ENCODE data around the gene PARM1. TPM values are rescaled to one million over a fixed set of nuclear protein-coding genes. Genes with fewer than 3 reads are reported as not detected.

Gene PARM1
- total and polyA plus RNA-seq, 9 of the 15 experiments (the other 6 are each of a cell fraction or from before 2014, with no cell fraction given) = 0.07 TPM; not detected in 8

DNA sequence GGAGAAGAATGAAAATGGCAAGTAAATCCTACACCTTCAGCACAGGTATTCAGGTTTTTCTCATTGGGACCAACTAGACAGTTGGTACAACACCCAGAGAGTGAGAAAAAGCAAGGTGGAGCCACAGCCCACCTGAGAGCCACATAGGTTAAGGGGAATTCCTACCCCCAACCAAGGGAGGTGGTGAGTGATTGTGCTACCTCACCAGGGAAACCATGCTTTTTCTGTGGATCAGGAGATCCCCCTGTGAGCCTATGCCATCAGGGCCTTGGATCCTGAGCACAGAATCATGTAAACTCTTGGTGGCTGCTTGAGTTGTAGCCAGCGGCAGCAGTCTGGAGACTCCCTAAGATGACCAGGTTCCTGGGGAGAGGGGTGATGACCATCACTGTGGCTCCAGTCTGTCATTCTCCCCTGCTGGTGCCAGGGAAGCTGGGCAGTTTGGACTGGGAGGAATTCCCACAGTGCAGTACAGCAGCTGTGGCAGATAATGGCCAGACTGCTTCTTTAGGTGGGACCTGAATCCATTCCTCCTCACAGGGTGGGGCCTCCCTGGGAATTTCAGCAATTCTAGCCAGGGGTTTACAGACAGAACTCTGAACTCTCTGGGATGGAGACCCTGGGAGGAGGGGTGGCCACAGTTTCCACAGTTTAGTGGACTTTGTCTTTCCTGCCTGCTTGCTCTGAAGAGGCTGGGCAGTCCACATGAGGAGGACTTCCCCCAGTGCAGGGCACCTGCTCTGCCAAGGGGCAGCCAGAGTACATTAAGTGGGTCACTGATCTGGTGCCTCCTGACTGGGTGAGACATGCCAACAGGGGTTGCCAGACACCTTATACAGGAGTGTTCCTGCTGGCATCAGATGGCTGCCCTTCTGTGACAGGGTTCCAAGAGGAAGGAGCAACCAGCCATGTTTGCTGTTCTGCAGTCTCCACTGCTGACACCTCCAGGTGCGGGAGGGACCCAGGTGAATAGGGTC, 43.2 kb downstream of the PARM1 start:
- ChIA-PET CTCF (ENCODE audit: low intra/inter-chr PET ratio) (no interaction called here), POLR2A (no interaction called here)
- intact Hi-C loops (cut with micrococcal nuclease) = no loop called here
- Histone ChIP-seq H3K4me2 (ENCODE audit: insufficient read depth, low read length) (no peak overlapping the region), H3K9ac (ENCODE audit: insufficient read depth in 1 of 2, low read depth in 2 of 2, low read length in 2 of 2) (no peak overlapping the region), H3K79me2 (ENCODE audit: control insufficient read depth, insufficient read depth, low read length) (no peaks in the 10 kb centered on the region), H3K36me3 (ENCODE audit: control insufficient read depth, insufficient read depth, low read length) (no peaks in the 10 kb centered on the region), H4K20me1 (replicated peaks; ENCODE audit: control insufficient read depth, insufficient read depth, low read length) (no peaks in the 10 kb centered on the region), H2AFZ (ENCODE audit: low read depth, low read length) (no peak overlapping the region), H3K4me1 (replicated peaks in 1 of 2; ENCODE audit: control insufficient read depth in 2 of 2, insufficient read depth in 2 of 2, low read length in 2 of 2) (no peaks in the 10 kb centered on the region), H3K9me3 (replicated peaks; ENCODE audit: control insufficient read depth, insufficient read depth, low read depth, low read length) (no peaks in the 10 kb centered on the region), H3K27ac (ENCODE audit: extremely low read depth, low read depth, low read length) (no peak overlapping the region), H3K9me1 (ENCODE audit: control insufficient read depth, insufficient read depth, low read length) (no peaks in the 10 kb centered on the region), H3K4me3 (no peak overlapping the region), H3K27me3 (ENCODE audit: control insufficient read depth in 2 of 2, insufficient read depth in 2 of 2, low read length in 2 of 2) (no peaks in the 10 kb centered on the region)
- FAIRE-seq (no peak), ATAC-seq (no peak), DNase-seq (ENCODE audit: extremely low read depth in 1 of 4, low spot score in 3 of 4) (no peak)
- in situ Hi-C loops (cut with MboI) = no loop called here
- WGBS (ENCODE audit: insufficient coverage, low coverage, missing lambda C conversion rate) = 0% methylated on average over 2 of the region's 2 CpGs
- TF ChIP-seq, protein P1, sequence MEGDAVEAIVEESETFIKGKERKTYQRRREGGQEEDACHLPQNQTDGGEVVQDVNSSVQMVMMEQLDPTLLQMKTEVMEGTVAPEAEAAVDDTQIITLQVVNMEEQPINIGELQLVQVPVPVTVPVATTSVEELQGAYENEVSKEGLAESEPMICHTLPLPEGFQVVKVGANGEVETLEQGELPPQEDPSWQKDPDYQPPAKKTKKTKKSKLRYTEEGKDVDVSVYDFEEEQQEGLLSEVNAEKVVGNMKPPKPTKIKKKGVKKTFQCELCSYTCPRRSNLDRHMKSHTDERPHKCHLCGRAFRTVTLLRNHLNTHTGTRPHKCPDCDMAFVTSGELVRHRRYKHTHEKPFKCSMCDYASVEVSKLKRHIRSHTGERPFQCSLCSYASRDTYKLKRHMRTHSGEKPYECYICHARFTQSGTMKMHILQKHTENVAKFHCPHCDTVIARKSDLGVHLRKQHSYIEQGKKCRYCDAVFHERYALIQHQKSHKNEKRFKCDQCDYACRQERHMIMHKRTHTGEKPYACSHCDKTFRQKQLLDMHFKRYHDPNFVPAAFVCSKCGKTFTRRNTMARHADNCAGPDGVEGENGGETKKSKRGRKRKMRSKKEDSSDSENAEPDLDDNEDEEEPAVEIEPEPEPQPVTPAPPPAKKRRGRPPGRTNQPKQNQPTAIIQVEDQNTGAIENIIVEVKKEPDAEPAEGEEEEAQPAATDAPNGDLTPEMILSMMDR (IDR thresholded peaks at IDR 0.05 in 2 of 3, conservative IDR thresholded peaks at IDR 0.05 in 1 of 3; ENCODE audit: insufficient read depth in 2 of 3, low read depth in 1 of 3, low read length in 3 of 3) = no peak
- TF ChIP-seq GABPA (tag; conservative IDR thresholded peaks at IDR 0.05; ENCODE audit: low read depth) = no peak
- TF ChIP-seq ZC3H8 (IDR thresholded peaks at IDR 0.05) = no peak
- TF ChIP-seq PTBP1 (IDR thresholded peaks at IDR 0.05; ENCODE audit: low read depth, low read length) = no peak
- TF ChIP-seq XRCC3 (IDR thresholded peaks at IDR 0.05) = no peak
- no peak for TF ChIP-seq NUFIP1 (IDR thresholded peaks at IDR 0.05; ENCODE audit: partially characterized antibody)
- TF ChIP-seq HMG20B (CRISPR knock-in tag; IDR thresholded peaks at IDR 0.05) = no peak
- no peak for TF ChIP-seq E2F6 (IDR thresholded peaks at IDR 0.05; ENCODE audit: borderline replicate concordance in 1 of 2, extremely low read depth in 1 of 2, insufficient read depth in 1 of 2, insufficient read length in 1 of 2, low read depth in 1 of 2, low read length in 1 of 2, poor library complexity in 1 of 2, severe bottlenecking in 1 of 2)
- BruUV-seq (replicated peaks) = no TSS peak
